Measurements from ENCODE around the gene PIGL. TPM values are rescaled to one million over a fixed set of nuclear protein-coding genes. Genes with fewer than 3 reads are reported as not detected.

PIGL gene
- total and polyA plus RNA-seq, 2 donors (not counting 3 experiments of a cell fraction or from before 2014, with no cell fraction given): 28.6 to 40.8 TPM

GRCh38 chr17:16273929-16274339 is 56.9 kb downstream of the PIGL start:
- Histone ChIP-seq H4K20me1 (replicated peaks; ENCODE audit: control insufficient read depth, extremely low read depth, insufficient read depth, low read length) (no peaks in the 10 kb centered on the region), H2AFZ (ENCODE audit: low read depth, low read length) (no peak overlapping the region), H3K9me1 (replicated peaks; ENCODE audit: control insufficient read depth, extremely low read depth, insufficient read depth, low read length) (no peaks in the 10 kb centered on the region), H3K9me3 (replicated peaks; ENCODE audit: control insufficient read depth, insufficient read depth, low read length) (no peaks in the 10 kb centered on the region), H3K4me3 (replicated peaks in 1 of 3; ENCODE audit: insufficient read depth in 1 of 3, low read depth in 1 of 3, low read length in 3 of 3) (no peak overlapping the region), H3K27ac (ENCODE audit: insufficient read depth, low read depth, low read length) (no peak overlapping the region), H3K36me3 (ENCODE audit: control insufficient read depth in 2 of 2, extremely low read depth in 1 of 2, insufficient read depth in 2 of 2, low read length in 2 of 2) (no peaks in the 10 kb centered on the region), H3K9ac (replicated peaks; ENCODE audit: extremely low read depth, insufficient read depth, low read length) (no peak overlapping the region), H3K4me2 (ENCODE audit: insufficient read depth, low read length) (peak overlapping the region; percentile 16), H3K4me1 (ENCODE audit: control insufficient read depth, extremely low read depth, insufficient read depth, low read length) (peaks cover 21% of the 10 kb centered on the region), H3K79me2 (ENCODE audit: control insufficient read depth, insufficient read depth, low read length) (no peaks in the 10 kb centered on the region), H3K27me3 (ENCODE audit: control insufficient read depth in 2 of 2, insufficient read depth in 2 of 2, low read length in 2 of 2) (no peaks in the 10 kb centered on the region)
- ChIA-PET POLR2A (interaction anchor here (0.6 kb wide), 1 partner anchor 86 kb away, joined by 4 read pairs; no protein-coding TSS in a partner anchor), CTCF (interaction anchor here (1.1 to 3.6 kb wide), 3 partner anchors 9 to 12 kb away, joined by 3 to 21 read pairs (median 5); no protein-coding TSS in a partner anchor)
- TF ChIP-seq POLR2A (IDR thresholded peaks at IDR 0.05; ENCODE audit: low read depth, low read length) (no peak), EZH2 (IDR thresholded peaks at IDR 0.05; ENCODE audit: borderline replicate concordance, low read depth, low read length, severe bottlenecking) (no peak), GATA2 (IDR thresholded peaks at IDR 0.05; ENCODE audit: insufficient read depth, insufficient read length, low read depth, low read length) (peak; percentile 27), CTCF (IDR thresholded peaks at IDR 0.05; ENCODE audit: extremely low read depth in 1 of 2, insufficient read depth in 1 of 2, low read depth in 1 of 2, low read length in 2 of 2) (no peak)
- no TSS peak for BruUV-seq (replicated peaks)
- intact Hi-C loops (cut with micrococcal nuclease) (loop anchor here (1.0 kb wide), 1 partner anchor 12 kb away; no protein-coding TSS in a partner anchor), dilution Hi-C loops (cut with MboI; ENCODE audit: extremely low pct_ligation_motif_present, low sequenced_read_pairs) (no loop called here)
- DNase-seq (ENCODE audit: low read depth, low spot score) (no peak), FAIRE-seq (no peak)

GRCh38 chr17:16275024-16275423 is 58.0 kb downstream of the PIGL start:
- no peak overlapping the region for H3K9ac ChIP-seq (replicated peaks; ENCODE audit: extremely low read depth, insufficient read depth, low read length)
- H3K9me1 ChIP-seq (replicated peaks; ENCODE audit: control insufficient read depth, extremely low read depth, insufficient read depth, low read length): no peaks in the 10 kb centered on the region
- TF ChIP-seq GATA2 (IDR thresholded peaks at IDR 0.05; ENCODE audit: insufficient read depth, insufficient read length, low read depth, low read length) (no peak), POLR2A (IDR thresholded peaks at IDR 0.05; ENCODE audit: low read depth, low read length) (no peak), EZH2 (IDR thresholded peaks at IDR 0.05; ENCODE audit: borderline replicate concordance, low read depth, low read length, severe bottlenecking) (no peak), MYC (IDR thresholded peaks at IDR 0.05; ENCODE audit: low read depth, low read length) (no peak), JUN (IDR thresholded peaks at IDR 0.05; ENCODE audit: borderline replicate concordance, insufficient read depth, insufficient read length, low read depth) (no peak), CTCF (IDR thresholded peaks at IDR 0.05; ENCODE audit: extremely low read depth in 1 of 2, insufficient read depth in 1 of 2, low read depth in 1 of 2, low read length in 2 of 2) (no peak), POLR2AphosphoS5 (IDR thresholded peaks at IDR 0.05; ENCODE audit: insufficient read depth, low read depth, low read length) (no peak), FOS (IDR thresholded peaks at IDR 0.05; ENCODE audit: borderline replicate concordance, insufficient read depth, low read length) (no peak)
- TF ChIP-seq, protein P1, sequence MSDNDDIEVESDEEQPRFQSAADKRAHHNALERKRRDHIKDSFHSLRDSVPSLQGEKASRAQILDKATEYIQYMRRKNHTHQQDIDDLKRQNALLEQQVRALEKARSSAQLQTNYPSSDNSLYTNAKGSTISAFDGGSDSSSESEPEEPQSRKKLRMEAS (IDR thresholded peaks at IDR 0.05; ENCODE audit: insufficient read depth, insufficient read length): no peak
- no TSS peak for BruUV-seq (replicated peaks)
- H3K4me2 ChIP-seq (ENCODE audit: insufficient read depth, low read length): no peak overlapping the region
- DNase-seq (ENCODE audit: low read depth, low spot score) (no peak), FAIRE-seq (no peak)
- H3K36me3 ChIP-seq (ENCODE audit: control insufficient read depth in 2 of 2, extremely low read depth in 1 of 2, insufficient read depth in 2 of 2, low read length in 2 of 2): no peaks in the 10 kb centered on the region
- dilution Hi-C loops (cut with MboI; ENCODE audit: extremely low pct_ligation_motif_present, low sequenced_read_pairs): no loop called here
- no peaks in the 10 kb centered on the region for H3K79me2 ChIP-seq (ENCODE audit: control insufficient read depth, insufficient read depth, low read length)
- H3K4me1 ChIP-seq (ENCODE audit: control insufficient read depth, extremely low read depth, insufficient read depth, low read length): peaks cover 21% of the 10 kb centered on the region
- POLR2A ChIA-PET: no interaction called here
- no peak overlapping the region for H3K27ac ChIP-seq (ENCODE audit: insufficient read depth, low read depth, low read length)
- H2AFZ ChIP-seq (ENCODE audit: low read depth, low read length): no peak overlapping the region
- CTCF ChIA-PET: interaction anchor here (1.1 kb wide), 1 partner anchor 9 kb away, joined by 3 read pairs; no protein-coding TSS in a partner anchor
- H3K9me3 ChIP-seq (replicated peaks; ENCODE audit: control insufficient read depth, insufficient read depth, low read length): no peaks in the 10 kb centered on the region
- H3K27me3 ChIP-seq (ENCODE audit: control insufficient read depth in 2 of 2, insufficient read depth in 2 of 2, low read length in 2 of 2): no peaks in the 10 kb centered on the region
- no peaks in the 10 kb centered on the region for H4K20me1 ChIP-seq (replicated peaks; ENCODE audit: control insufficient read depth, extremely low read depth, insufficient read depth, low read length)
- intact Hi-C loops (cut with micrococcal nuclease): no loop called here
- no peak overlapping the region for H3K4me3 ChIP-seq (replicated peaks in 1 of 3; ENCODE audit: insufficient read depth in 1 of 3, low read depth in 1 of 3, low read length in 3 of 3)

Data from endothelial cell of umbilical vein (primary cell).